HG02610 (cell line): ENCODE data around the gene PCDHGA5.
"Not testable (repeated sequence)": the region's sequence is repeated elsewhere in the genome, so short reads cannot be mapped to it uniquely, and the experiment has no call there.

Source experiments
- ATAC-seq: cut with Tn5 transposase; IDR thresholded peaks from one replicate; pipeline ENCODE4 v1.9.1; 2021; ENCODE audit warnings: mild to moderate bottlenecking, moderate library complexity; ENCODE audit not compliant: unreplicated experiment

PCDHGA5 gene

DNA sequence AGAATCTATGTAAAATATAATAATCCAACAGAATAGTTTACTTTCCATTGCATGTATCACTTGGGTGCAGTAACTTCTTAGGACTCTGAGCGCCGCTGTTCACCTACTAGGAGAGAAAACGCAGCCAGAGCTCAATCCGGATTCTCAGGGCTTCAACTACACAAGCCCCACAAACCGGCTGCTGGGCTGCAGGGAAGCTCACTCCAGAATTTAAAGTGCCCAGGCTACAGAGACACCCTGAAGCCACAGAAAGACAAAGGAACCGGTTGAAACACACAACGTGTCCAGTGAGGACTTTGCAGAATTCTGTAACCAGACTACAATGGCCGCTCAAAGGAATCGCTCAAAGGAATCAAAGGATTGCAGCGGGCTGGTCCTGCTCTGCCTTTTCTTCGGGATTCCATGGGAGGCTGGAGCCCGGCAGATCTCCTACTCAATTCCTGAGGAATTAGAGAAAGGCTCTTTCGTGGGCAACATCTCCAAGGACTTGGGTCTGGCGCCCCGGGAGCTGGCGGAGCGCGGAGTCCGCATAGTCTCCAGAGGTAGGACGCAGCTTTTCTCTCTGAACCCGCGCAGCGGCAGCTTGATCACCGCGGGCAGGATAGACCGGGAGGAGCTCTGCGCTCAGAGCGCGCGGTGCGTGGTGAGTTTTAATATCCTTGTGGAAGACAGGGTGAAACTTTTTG is 49.0 kb downstream of the PCDHGA5 start, which contains the start of gene PCDHGA10:
TSS of gene PCDHGA10 (plus strand) at position 134 of the 686 bp plus-strand sequence. CDS start at position 323, 189 bp downstream.
- peak; percentile 51 for ATAC-seq

DNA sequence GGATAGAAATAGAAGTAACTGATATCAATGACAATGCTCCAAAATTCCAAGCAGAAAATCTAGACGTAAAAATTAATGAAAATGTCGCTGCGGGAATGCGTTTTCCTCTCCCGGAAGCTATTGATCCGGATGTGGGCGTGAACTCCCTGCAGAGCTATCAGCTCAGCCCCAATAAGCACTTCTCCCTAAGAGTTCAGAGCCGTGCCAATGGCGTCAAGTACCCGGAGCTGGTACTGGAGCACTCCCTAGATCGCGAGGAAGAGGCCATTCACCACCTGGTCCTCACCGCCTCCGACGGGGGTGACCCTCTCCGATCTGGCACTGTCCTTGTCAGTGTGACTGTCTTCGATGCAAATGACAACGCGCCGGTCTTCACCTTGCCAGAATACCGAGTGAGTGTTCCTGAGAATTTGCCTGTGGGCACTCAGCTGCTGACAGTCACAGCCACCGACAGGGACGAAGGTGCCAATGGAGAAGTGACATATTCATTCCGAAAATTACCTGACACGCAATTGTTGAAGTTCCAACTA is 49.6 kb downstream of the PCDHGA5 start:
- ATAC-seq = no peak

DNA sequence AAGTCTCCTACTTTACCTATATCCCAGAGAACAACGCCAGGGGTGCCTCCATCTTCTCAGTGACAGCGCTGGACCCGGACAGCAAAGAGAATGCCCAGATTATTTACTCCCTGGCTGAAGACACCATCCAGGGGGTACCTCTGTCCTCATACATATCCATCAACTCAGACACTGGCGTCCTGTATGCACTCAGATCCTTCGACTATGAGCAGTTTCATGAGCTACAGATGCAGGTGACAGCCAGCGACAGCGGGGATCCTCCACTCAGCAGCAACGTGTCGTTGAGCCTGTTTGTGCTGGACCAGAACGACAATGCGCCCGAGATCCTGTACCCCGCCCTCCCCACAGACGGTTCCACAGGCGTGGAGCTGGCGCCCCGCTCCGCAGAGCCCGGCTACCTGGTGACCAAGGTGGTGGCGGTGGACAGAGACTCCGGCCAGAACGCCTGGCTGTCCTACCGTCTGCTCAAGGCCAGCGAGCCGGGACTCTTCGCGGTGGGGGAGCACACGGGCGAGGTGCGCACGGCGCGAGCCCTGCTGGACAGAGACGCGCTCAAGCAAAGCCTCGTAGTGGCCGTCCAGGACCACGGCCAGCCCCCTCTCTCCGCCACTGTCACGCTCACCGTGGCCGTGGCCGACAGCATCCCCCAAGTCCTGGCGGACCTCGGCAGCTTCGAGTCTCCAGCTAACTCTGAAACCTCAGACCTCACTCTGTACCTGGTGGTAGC is 50.7 kb downstream of the PCDHGA5 start:
- not testable (repeated sequence) for ATAC-seq

DNA sequence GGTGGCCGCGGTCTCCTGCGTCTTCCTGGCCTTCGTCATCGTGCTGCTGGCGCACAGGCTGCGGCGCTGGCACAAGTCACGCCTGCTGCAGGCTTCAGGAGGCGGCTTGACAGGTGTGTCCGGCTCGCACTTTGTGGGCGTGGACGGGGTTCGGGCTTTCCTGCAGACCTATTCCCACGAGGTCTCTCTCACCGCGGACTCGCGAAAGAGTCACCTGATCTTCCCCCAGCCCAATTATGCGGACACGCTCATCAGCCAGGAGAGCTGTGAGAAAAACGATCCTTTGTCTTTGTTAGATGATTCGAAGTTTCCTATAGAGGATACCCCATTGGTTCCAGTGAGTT is 51.3 kb downstream of the PCDHGA5 start:
- not testable (repeated sequence) for ATAC-seq
